SK-N-MC (cell line): ENCODE data around the gene ENTR1.

Experiments used
- EZH2 ChIP-seq: fragments of 200-600 bp; sonication (generic); IDR thresholded peaks from one replicate; pipeline ENCODE4 v1.6.1; 2017; ENCODE audit warnings: antibody characterized with exemption
- POLR2AphosphoS5 ChIP-seq: IDR thresholded peaks from 2 replicates; pipeline ENCODE4 v1.6.1; 2012; ENCODE audit warnings: mild to moderate bottlenecking, low read depth, low read length, borderline replicate concordance

GRCh38 chr9:136386018-136386417, 24.4 kb downstream of the ENTR1 start:
- TF ChIP-seq EZH2 = no peak
- TF ChIP-seq POLR2AphosphoS5 = no peak
